SK-N-SH (cell line): ENCODE data around the gene CRNN. TPM values are rescaled to one million over a fixed set of nuclear protein-coding genes. Genes with fewer than 3 reads are reported as not detected.

ENCODE experiments used
- CTCF ChIA-PET: fragments of 300-600, 350-600 bp; formaldehyde crosslinking; extraction: SDS; loops from one replicate; lab custom pipeline; 2021; lab: Yijun Ruan, JAX
- POLR2A ChIA-PET: fragments of 350-600 bp; sonication (Branson Sonifier 250); formaldehyde crosslinking; extraction: SDS; loops from one replicate; lab custom pipeline; 2020; ENCODE audit warnings: antibody characterized with exemption, inconsistent platforms; lab: Yijun Ruan, JAX
- DNase-seq: peaks from one replicate; pipeline ENCODE4 v3.0.0; 2012
- H2AFZ ChIP-seq: fragments of 200-600 bp; sonication (generic); 2 replicates; pipeline ENCODE4 v1.8.1; 2016; ENCODE audit warnings: antibody characterized with exemption, mild to moderate bottlenecking, low read depth
- H3F3A ChIP-seq: fragments of 200-600 bp; sonication (generic); replicated peaks from 2 replicates; pipeline ENCODE3; 2016; ENCODE audit warnings: antibody characterized with exemption, mild to moderate bottlenecking; ENCODE audit not compliant: insufficient read depth
- H3K27ac ChIP-seq, 2 experiments: fragments of 200-500 bp in 1 of 2; fragments of 200-600 bp in 1 of 2; sonication (Bioruptor generic) in 1 of 2; sonication (generic), shearing (Covaris generic) in 1 of 2; 2 replicates each; pipeline versions ENCODE4 v1.5.1 to v1.6.1; 2014 to 2016; ENCODE audit warnings: low read depth in 2 of 2, inconsistent platforms in 1 of 2, low read length in 1 of 2, mild to moderate bottlenecking in 1 of 2, mixed read lengths in 1 of 2
- H3K27me3 ChIP-seq: fragments of 200-600 bp; sonication (generic), shearing (Covaris generic); 2 replicates; pipeline ENCODE4 v1.6.1; 2016; ENCODE audit warnings: mixed run types; ENCODE audit not compliant: insufficient read depth
- H3K36me3 ChIP-seq, 2 experiments: fragments of 200-500 bp in 1 of 2; fragments of 200-600 bp in 1 of 2; sonication (Bioruptor generic) in 1 of 2; sonication (generic) in 1 of 2; replicated peaks in 1 of 2; 2 replicates each; pipeline versions ENCODE3 to v1.5.1; 2014 to 2016; ENCODE audit warnings: low read length in 1 of 2, mild to moderate bottlenecking in 1 of 2; ENCODE audit not compliant: insufficient read depth in 2 of 2, control insufficient read depth in 1 of 2
- H3K4me1 ChIP-seq, 2 experiments: fragments of 200-500 bp in 1 of 2; fragments of 200-600 bp in 1 of 2; sonication (Bioruptor generic) in 1 of 2; sonication (generic), shearing (Covaris generic) in 1 of 2; 2 replicates each; pipeline versions ENCODE4 v1.5.1 to v1.6.1; 2014 to 2016; ENCODE audit warnings: low read depth in 1 of 2, low read length in 1 of 2, mixed run types in 1 of 2; ENCODE audit not compliant: insufficient read depth in 2 of 2, control insufficient read depth in 1 of 2
- H3K4me2 ChIP-seq: fragments of 200-600 bp; sonication (generic), shearing (Covaris generic); 2 replicates; pipeline ENCODE4 v1.6.1; 2017; ENCODE audit warnings: mixed run types
- H3K4me3 ChIP-seq, 2 experiments: fragments of 200-500 bp in 1 of 2; fragments of 200-600 bp in 1 of 2; sonication (Bioruptor generic) in 1 of 2; sonication (generic), shearing (Covaris generic) in 1 of 2; 2 replicates each; pipeline versions ENCODE4 v1.5.1 to v1.8.1; 2014 to 2016; ENCODE audit warnings: low read depth in 2 of 2, inconsistent platforms in 1 of 2, low read length in 1 of 2, mild to moderate bottlenecking in 1 of 2, mixed read lengths in 1 of 2, moderate library complexity in 1 of 2
- H3K79me2 ChIP-seq: fragments of 200-600 bp; sonication (generic); 2 replicates; pipeline ENCODE4 v1.8.1; 2017; ENCODE audit warnings: mild to moderate bottlenecking; ENCODE audit not compliant: insufficient read depth
- H3K9ac ChIP-seq: fragments of 200-600 bp; sonication (generic); 2 replicates; pipeline ENCODE4 v1.6.1; 2017; ENCODE audit warnings: mixed run types
- H3K9me2 ChIP-seq: fragments of 200-600 bp; sonication (generic); 2 replicates; pipeline ENCODE4 v1.6.1; 2017; ENCODE audit warnings: mixed run types
- H3K9me3 ChIP-seq: fragments of 200-600 bp; sonication (generic); 2 replicates; pipeline ENCODE4 v1.6.1; 2017; ENCODE audit warnings: mixed run types, mild to moderate bottlenecking, moderate library complexity
- H4K20me1 ChIP-seq: fragments of 200-600 bp; sonication (generic); 2 replicates; pipeline ENCODE4 v1.6.1; 2017; ENCODE audit warnings: mild to moderate bottlenecking, mixed run types; ENCODE audit not compliant: insufficient read depth
- EP300 ChIP-seq, 2 experiments: IDR thresholded peaks; 2 replicates each; pipeline versions ENCODE4 v1.4.0 to v1.6.1; 2012; ENCODE audit warnings: borderline replicate concordance in 1 of 2, low read depth in 1 of 2, low read length in 1 of 2
- EZH2phosphoT487 ChIP-seq: fragments of 200-600 bp; sonication (generic); IDR thresholded peaks from 2 replicates; pipeline ENCODE4 v1.6.1; 2017; ENCODE audit warnings: low read depth, mixed run types, mild to moderate bottlenecking, antibody characterized with exemption, moderate library complexity, borderline replicate concordance
- FOSL2 ChIP-seq: IDR thresholded peaks from 2 replicates; pipeline ENCODE4 v1.4.0; 2012; ENCODE audit warnings: low read depth, mild to moderate bottlenecking, moderate library complexity, borderline replicate concordance
- FOXJ3 ChIP-seq: sonication (generic); formaldehyde crosslinking; IDR thresholded peaks from 2 replicates; pipeline ENCODE4 v1.5.1; 2020; ENCODE audit warnings: mild to moderate bottlenecking, missing genetic modification reagents
- POLR2AphosphoS5 ChIP-seq: IDR thresholded peaks from 2 replicates; pipeline ENCODE4 v1.6.1; 2012; ENCODE audit warnings: low read depth, low read length
- RCOR1 ChIP-seq: fragments of 150-350 bp; IDR thresholded peaks from 2 replicates; pipeline ENCODE4 v1.6.1; 2017; ENCODE audit warnings: antibody characterized with exemption, low read length
- RXRA ChIP-seq: IDR thresholded peaks from 2 replicates; pipeline ENCODE4 v1.4.0; 2012; ENCODE audit warnings: low read depth, mild to moderate bottlenecking, borderline replicate concordance
- SIN3A ChIP-seq: IDR thresholded peaks from 2 replicates; pipeline ENCODE4 v1.6.1; 2012; ENCODE audit warnings: low read depth, mild to moderate bottlenecking, low read length, moderate library complexity, borderline replicate concordance
- SMC3 ChIP-seq: IDR thresholded peaks from 2 replicates; pipeline ENCODE4 v1.6.1; 2012; ENCODE audit warnings: low read depth, low read length, improper control_type of control experiment
- TCF12 ChIP-seq: IDR thresholded peaks from 2 replicates; pipeline ENCODE4 v1.4.0; 2012
- WGBS: methylation state at CpG from one replicate; pipeline ENCODE4 v1.1.6; 2017; ENCODE audit warnings: low lambda C conversion rate; 5-methylcytosine and 5-hydroxymethylcytosine counted together
- polyA plus RNA-seq, 3 experiments: library from polyadenylated mRNA; depleted of rRNA; stranded (reverse); fragments of >200 nt; gene quantifications; 2 replicates each; pipeline ENCODE4 v1.2.3, GENCODE V29; 2012
- TF ChIP-seq, protein P1 (sequence below): fragments of 200-600 bp; sonication (generic); IDR thresholded peaks from 2 replicates; pipeline ENCODE4 v1.6.1; 2017; ENCODE audit warnings: antibody characterized with exemption, mild to moderate bottlenecking, moderate library complexity
- TF ChIP-seq, protein P2 (sequence below): IDR thresholded peaks from 2 replicates; pipeline ENCODE4 v1.4.0; 2012; ENCODE audit warnings: low read depth, borderline replicate concordance
- TF ChIP-seq, protein P3 (sequence below): fragments of 150-350 bp; IDR thresholded peaks from 2 replicates; pipeline ENCODE4 v1.6.1; 2017; ENCODE audit warnings: antibody characterized with exemption, low read length, low read depth, borderline replicate concordance
- TF ChIP-seq, protein P4 (sequence below): IDR thresholded peaks from 2 replicates; pipeline ENCODE4 v1.6.1; 2012; ENCODE audit warnings: mild to moderate bottlenecking, low read depth, low read length, moderate library complexity

CRNN gene
- polyA plus RNA-seq, 1 of the 3 experiments (the other 2 are of a cell fraction): not detected

DNA sequence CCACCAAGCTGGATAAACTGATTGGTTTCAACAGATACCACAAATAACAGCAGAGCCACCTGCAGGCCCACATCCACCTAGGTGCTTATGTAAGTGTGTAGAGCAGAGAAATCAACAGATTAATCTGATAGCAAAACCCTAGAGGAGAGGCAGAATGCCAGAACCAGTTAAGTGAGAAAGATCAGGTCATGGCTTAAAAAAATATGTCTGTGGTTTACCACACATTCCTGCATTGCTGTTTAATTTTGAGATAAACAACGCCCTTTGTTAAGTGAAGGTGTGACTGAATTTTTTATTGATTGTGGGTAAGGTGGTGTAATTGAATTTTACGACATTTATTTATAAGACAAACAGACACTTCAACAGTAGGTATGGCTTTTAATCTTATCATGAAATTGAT is 21.2 kb downstream of the CRNN start:
- POLR2A ChIA-PET: no interaction called here
- H3K4me3 ChIP-seq: no peak overlapping the region
- no peaks in the 10 kb centered on the region for H3K36me3 ChIP-seq
- H3K27ac ChIP-seq: no peak overlapping the region
- H3F3A ChIP-seq: no peaks in the 10 kb centered on the region
- no peaks in the 10 kb centered on the region for H3K4me1 ChIP-seq
- CTCF ChIA-PET: no interaction called here
- 4% methylated on average over 2 of the region's 2 CpGs for WGBS
- H3K4me2 ChIP-seq: no peak overlapping the region
- H3K9me3 ChIP-seq: no peaks in the 10 kb centered on the region
- H2AFZ ChIP-seq: no peak overlapping the region
- H3K9ac ChIP-seq: no peak overlapping the region
- no peaks in the 10 kb centered on the region for H4K20me1 ChIP-seq
- no peaks in the 10 kb centered on the region for H3K9me2 ChIP-seq
- no peaks in the 10 kb centered on the region for H3K79me2 ChIP-seq
- no peak for DNase-seq
- TF ChIP-seq, protein P1, sequence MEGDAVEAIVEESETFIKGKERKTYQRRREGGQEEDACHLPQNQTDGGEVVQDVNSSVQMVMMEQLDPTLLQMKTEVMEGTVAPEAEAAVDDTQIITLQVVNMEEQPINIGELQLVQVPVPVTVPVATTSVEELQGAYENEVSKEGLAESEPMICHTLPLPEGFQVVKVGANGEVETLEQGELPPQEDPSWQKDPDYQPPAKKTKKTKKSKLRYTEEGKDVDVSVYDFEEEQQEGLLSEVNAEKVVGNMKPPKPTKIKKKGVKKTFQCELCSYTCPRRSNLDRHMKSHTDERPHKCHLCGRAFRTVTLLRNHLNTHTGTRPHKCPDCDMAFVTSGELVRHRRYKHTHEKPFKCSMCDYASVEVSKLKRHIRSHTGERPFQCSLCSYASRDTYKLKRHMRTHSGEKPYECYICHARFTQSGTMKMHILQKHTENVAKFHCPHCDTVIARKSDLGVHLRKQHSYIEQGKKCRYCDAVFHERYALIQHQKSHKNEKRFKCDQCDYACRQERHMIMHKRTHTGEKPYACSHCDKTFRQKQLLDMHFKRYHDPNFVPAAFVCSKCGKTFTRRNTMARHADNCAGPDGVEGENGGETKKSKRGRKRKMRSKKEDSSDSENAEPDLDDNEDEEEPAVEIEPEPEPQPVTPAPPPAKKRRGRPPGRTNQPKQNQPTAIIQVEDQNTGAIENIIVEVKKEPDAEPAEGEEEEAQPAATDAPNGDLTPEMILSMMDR: no peak
- TF ChIP-seq RXRA (no peak), RCOR1 (no peak), POLR2AphosphoS5 (no peak), EZH2phosphoT487 (no peak), SIN3A (no peak), SMC3 (no peak), TCF12 (no peak), FOXJ3 (CRISPR knock-in tag) (no peak), FOSL2 (no peak), EP300 (IDR thresholded peaks at IDR 0.05; ENCODE audit: borderline replicate concordance in 1 of 2, low read depth in 1 of 2, low read length in 1 of 2) (no peak)
- TF ChIP-seq, protein P2, sequence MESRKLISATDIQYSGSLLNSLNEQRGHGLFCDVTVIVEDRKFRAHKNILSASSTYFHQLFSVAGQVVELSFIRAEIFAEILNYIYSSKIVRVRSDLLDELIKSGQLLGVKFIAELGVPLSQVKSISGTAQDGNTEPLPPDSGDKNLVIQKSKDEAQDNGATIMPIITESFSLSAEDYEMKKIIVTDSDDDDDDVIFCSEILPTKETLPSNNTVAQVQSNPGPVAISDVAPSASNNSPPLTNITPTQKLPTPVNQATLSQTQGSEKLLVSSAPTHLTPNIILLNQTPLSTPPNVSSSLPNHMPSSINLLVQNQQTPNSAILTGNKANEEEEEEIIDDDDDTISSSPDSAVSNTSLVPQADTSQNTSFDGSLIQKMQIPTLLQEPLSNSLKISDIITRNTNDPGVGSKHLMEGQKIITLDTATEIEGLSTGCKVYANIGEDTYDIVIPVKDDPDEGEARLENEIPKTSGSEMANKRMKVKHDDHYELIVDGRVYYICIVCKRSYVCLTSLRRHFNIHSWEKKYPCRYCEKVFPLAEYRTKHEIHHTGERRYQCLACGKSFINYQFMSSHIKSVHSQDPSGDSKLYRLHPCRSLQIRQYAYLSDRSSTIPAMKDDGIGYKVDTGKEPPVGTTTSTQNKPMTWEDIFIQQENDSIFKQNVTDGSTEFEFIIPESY: no peak
- TF ChIP-seq, protein P3, sequence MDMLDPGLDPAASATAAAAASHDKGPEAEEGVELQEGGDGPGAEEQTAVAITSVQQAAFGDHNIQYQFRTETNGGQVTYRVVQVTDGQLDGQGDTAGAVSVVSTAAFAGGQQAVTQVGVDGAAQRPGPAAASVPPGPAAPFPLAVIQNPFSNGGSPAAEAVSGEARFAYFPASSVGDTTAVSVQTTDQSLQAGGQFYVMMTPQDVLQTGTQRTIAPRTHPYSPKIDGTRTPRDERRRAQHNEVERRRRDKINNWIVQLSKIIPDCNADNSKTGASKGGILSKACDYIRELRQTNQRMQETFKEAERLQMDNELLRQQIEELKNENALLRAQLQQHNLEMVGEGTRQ: no peak
- TF ChIP-seq, protein P4, sequence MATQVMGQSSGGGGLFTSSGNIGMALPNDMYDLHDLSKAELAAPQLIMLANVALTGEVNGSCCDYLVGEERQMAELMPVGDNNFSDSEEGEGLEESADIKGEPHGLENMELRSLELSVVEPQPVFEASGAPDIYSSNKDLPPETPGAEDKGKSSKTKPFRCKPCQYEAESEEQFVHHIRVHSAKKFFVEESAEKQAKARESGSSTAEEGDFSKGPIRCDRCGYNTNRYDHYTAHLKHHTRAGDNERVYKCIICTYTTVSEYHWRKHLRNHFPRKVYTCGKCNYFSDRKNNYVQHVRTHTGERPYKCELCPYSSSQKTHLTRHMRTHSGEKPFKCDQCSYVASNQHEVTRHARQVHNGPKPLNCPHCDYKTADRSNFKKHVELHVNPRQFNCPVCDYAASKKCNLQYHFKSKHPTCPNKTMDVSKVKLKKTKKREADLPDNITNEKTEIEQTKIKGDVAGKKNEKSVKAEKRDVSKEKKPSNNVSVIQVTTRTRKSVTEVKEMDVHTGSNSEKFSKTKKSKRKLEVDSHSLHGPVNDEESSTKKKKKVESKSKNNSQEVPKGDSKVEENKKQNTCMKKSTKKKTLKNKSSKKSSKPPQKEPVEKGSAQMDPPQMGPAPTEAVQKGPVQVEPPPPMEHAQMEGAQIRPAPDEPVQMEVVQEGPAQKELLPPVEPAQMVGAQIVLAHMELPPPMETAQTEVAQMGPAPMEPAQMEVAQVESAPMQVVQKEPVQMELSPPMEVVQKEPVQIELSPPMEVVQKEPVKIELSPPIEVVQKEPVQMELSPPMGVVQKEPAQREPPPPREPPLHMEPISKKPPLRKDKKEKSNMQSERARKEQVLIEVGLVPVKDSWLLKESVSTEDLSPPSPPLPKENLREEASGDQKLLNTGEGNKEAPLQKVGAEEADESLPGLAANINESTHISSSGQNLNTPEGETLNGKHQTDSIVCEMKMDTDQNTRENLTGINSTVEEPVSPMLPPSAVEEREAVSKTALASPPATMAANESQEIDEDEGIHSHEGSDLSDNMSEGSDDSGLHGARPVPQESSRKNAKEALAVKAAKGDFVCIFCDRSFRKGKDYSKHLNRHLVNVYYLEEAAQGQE: no peak
- no peaks in the 10 kb centered on the region; the same call in none of the 2 replicates for H3K27me3 ChIP-seq
